PC-9 (cell line): Measurements from ENCODE around the gene ZFP1.
"Not testable (repeated sequence)": the region's sequence is repeated elsewhere in the genome, so short reads cannot be mapped to it uniquely, and the experiment has no call there.

Source experiments
- CTCF ChIP-seq: fragments of 200-600 bp; sonication (generic); conservative IDR thresholded peaks from 2 replicates; pipeline ENCODE4 v1.6.1; 2017; ENCODE audit warnings: mixed run types, antibody characterized with exemption, mild to moderate bottlenecking, moderate library complexity
- EZH2 ChIP-seq: fragments of 200-600 bp; sonication (generic); IDR thresholded peaks from 2 replicates; pipeline ENCODE4 v1.8.0; 2017; ENCODE audit warnings: antibody characterized with exemption, low read depth

DNA sequence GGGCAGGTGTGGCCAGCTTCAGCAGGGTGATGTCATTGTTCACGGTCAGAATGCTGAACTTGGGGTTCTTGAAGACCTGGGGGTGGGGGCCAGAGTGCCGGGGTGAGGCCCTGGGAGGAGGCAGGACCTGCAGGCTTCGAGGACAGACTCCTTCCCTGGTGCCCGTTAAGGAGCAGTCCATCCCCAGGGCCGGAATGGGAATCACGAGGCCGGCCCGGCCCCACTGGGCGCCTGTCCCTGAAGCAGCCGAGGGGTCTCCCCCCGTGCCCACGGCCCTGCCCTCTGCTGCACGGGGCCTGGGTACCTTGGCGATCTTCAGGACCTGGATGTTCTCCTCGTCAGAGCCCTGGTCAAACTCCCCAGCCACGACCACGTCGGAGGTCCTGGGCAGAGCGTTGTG, 57.1 kb downstream of the ZFP1 start:
- TF ChIP-seq CTCF, EZH2: not testable (repeated sequence)
